ENCODE measurements around the gene EIF4EBP3. TPM values are rescaled to one million over a fixed set of nuclear protein-coding genes. Genes with fewer than 3 reads are reported as not detected.

The EIF4EBP3 gene
- total RNA-seq, 1 donor from 2014 or later, result 38.1 TPM

GRCh38 chr5:140596321-140596741 is 48.9 kb downstream of the EIF4EBP3 start:
- TF ChIP-seq POLR2A (IDR thresholded peaks at IDR 0.05) (no peak), POLR2AphosphoS5 (IDR thresholded peaks at IDR 0.05; ENCODE audit: insufficient read depth in 1 of 2, low read depth in 1 of 2) (no peak), CTCF (IDR thresholded peaks at IDR 0.05) (no peak)
- no peak overlapping the region for H3K27ac ChIP-seq

GRCh38 chr5:140598836-140599235 is 51.4 kb downstream of the EIF4EBP3 start:
- Histone ChIP-seq H3K36me3 (no peaks in the 10 kb centered on the region), H3K4me1 (no peaks in the 10 kb centered on the region), H3K27ac (no peak overlapping the region), H3K27me3 (no peaks in the 10 kb centered on the region), H3K4me3 (no peak overlapping the region), H3K9me3 (no peaks in the 10 kb centered on the region)
- TF ChIP-seq POLR2AphosphoS5 (IDR thresholded peaks at IDR 0.05; ENCODE audit: insufficient read depth in 1 of 2, low read depth in 1 of 2) (no peak), POLR2A (IDR thresholded peaks at IDR 0.05) (no peak), CTCF (IDR thresholded peaks at IDR 0.05) (no peak)
- intact Hi-C loops (cut with DNase I), result no loop called here
- DNase-seq (ENCODE audit: extremely low spot score in 2 of 2), result no peak

More at GRCh38 chr5:140596321-140596741, 48.9 kb downstream of the EIF4EBP3 start:
- no peaks in the 10 kb centered on the region for H3K36me3 ChIP-seq
- H3K9me3 ChIP-seq, result no peaks in the 10 kb centered on the region
- no peaks in the 10 kb centered on the region for H3K27me3 ChIP-seq
- intact Hi-C loops (cut with DNase I), result no loop called here
- DNase-seq (ENCODE audit: extremely low spot score in 2 of 2), result no peak
- no peak overlapping the region for H3K4me3 ChIP-seq
- H3K4me1 ChIP-seq, result no peaks in the 10 kb centered on the region

Small RNAs within 50 kb of the gene (microRNA-seq; reads per million reads assigned to microRNA genes)
- gene MIR6831 (ENCODE audit: borderline number of aligned reads, borderline replicate concordance), result not detected

Small RNAs within 50 kb of the gene (small RNA-seq; reads per million reads assigned to genes)
- gene RF00279 (not detected), gene RF00443 (not detected)

Other genes with a start within 250 kb of the EIF4EBP3 start
- 94.8 TPM for gene PFDN1, start 244.6 kb upstream of the EIF4EBP3 start, total RNA-seq
- 16.2 TPM for gene HBEGF, start 201.1 kb upstream of the EIF4EBP3 start, total RNA-seq
- gene SLC4A9, start 187.5 kb upstream of the EIF4EBP3 start, total RNA-seq, result 0.25 TPM
- gene ANKHD1, start 145.8 kb upstream of the EIF4EBP3 start, total RNA-seq, result 140 TPM
- gene SRA1, start 9.8 kb downstream of the EIF4EBP3 start, total RNA-seq, result 20.4 TPM
- 16.7 TPM for gene APBB3, start 16.9 kb downstream of the EIF4EBP3 start, total RNA-seq
- gene SLC35A4, start 17.2 kb downstream of the EIF4EBP3 start, total RNA-seq, result 21.4 TPM
- 48.4 TPM for gene CD14, start 85.5 kb downstream of the EIF4EBP3 start, total RNA-seq
- gene TMCO6, start 91.8 kb downstream of the EIF4EBP3 start, total RNA-seq, result 16.5 TPM
- 61.6 TPM for gene NDUFA2, start 100.0 kb downstream of the EIF4EBP3 start, total RNA-seq
- gene IK, start 100.2 kb downstream of the EIF4EBP3 start, total RNA-seq, result 64.3 TPM
- 19.9 TPM for gene WDR55, start 117.2 kb downstream of the EIF4EBP3 start, total RNA-seq
- 2.9 TPM for gene DND1, start 125.9 kb downstream of the EIF4EBP3 start, total RNA-seq
- 54.8 TPM for gene HARS1, start 143.7 kb downstream of the EIF4EBP3 start, total RNA-seq
- gene HARS2, start 143.8 kb downstream of the EIF4EBP3 start, total RNA-seq, result 46.2 TPM
- 22.6 TPM for gene ZMAT2, start 152.8 kb downstream of the EIF4EBP3 start, total RNA-seq
- gene PCDHA1, start 238.5 kb downstream of the EIF4EBP3 start, total RNA-seq, result not detected
- not detected for gene PCDHA2, start 247.2 kb downstream of the EIF4EBP3 start, total RNA-seq

All from vagina (tissue), 2 donors.